Measurements from ENCODE around the gene ASIC4. TPM values are rescaled to one million over a fixed set of nuclear protein-coding genes. Genes with fewer than 3 reads are reported as not detected.

ASIC4 gene
- total and polyA plus RNA-seq, 2 of the 13 experiments (the other 11 are each of a cell fraction or from before 2014, with no cell fraction given), result 0.03 TPM; not detected in 1

DNA sequence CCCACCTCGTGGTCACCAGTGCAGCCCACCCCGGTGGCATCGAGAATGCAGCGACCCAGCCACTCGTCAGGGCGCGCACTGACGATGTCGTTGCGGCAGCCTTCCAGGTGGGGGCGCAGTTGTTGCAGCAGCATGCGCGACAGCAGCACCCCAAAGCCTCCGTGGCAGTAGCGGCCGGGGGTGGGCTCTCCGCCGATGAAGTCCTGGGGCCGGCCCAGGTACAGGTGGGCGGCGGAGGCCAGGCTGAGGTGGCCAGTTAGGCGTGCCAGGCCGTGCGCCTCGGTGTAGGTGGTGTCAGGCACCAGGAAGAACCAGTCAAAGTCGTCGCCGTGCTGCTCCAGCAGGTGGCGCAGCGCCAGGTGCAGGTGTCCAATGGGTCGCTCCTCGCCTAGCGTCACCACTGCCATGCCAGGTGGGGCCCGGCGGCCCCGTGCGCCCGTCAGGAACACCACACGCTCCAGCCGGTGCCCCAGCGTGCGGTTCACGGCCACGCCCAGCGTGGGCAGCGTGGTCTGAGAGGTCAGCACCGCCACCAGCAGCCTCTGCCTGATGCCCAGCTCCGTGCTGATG is 27.4 kb downstream of the ASIC4 start (continued):
- TF ChIP-seq, protein P1, sequence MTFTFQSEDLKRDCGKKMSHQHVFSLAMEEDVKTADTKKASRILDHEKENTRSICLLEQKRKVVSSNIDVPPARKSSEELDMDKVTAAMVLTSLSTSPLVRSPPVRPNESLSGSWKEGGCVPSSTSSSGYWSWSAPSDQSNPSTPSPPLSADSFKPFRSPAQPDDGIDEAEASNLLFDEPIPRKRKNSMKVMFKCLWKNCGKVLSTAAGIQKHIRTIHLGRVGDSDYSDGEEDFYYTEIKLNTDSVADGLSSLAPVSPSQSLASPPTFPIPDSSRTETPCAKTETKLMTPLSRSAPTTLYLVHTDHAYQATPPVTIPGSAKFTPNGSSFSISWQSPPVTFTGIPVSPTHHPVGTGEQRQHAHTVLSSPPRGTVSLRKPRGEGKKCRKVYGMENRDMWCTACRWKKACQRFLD (CRISPR knock-in tag; IDR thresholded peaks at IDR 0.05; ENCODE audit: borderline replicate concordance), result peak; percentile 59; the same call in 1 of the 2 replicates
- TF ChIP-seq, protein P2, sequence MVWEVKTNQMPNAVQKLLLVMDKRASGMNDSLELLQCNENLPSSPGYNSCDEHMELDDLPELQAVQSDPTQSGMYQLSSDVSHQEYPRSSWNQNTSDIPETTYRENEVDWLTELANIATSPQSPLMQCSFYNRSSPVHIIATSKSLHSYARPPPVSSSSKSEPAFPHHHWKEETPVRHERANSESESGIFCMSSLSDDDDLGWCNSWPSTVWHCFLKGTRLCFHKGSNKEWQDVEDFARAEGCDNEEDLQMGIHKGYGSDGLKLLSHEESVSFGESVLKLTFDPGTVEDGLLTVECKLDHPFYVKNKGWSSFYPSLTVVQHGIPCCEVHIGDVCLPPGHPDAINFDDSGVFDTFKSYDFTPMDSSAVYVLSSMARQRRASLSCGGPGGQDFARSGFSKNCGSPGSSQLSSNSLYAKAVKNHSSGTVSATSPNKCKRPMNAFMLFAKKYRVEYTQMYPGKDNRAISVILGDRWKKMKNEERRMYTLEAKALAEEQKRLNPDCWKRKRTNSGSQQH (CRISPR knock-in tag; IDR thresholded peaks at IDR 0.05; ENCODE audit: low read depth), result peak; percentile 89
- TF ChIP-seq ZNF577 (CRISPR knock-in tag; IDR thresholded peaks at IDR 0.05; ENCODE audit: borderline replicate concordance, low read depth) (no peak), ZNF382 (CRISPR knock-in tag; IDR thresholded peaks at IDR 0.05; ENCODE audit: borderline replicate concordance) (no peak), ZNF256 (CRISPR knock-in tag; conservative IDR thresholded peaks at IDR 0.05) (no peak), ZNF501 (CRISPR knock-in tag; IDR thresholded peaks at IDR 0.05) (peak; percentile 80), MLLT10 (CRISPR knock-in tag; IDR thresholded peaks at IDR 0.05) (no peak), ATF7-NPFF (CRISPR knock-in tag; IDR thresholded peaks at IDR 0.05; ENCODE audit: low read depth) (0 out of 2 replicates have a peak, but pooled peaks have one; percentile 17), NR2C2 (CRISPR knock-in tag; IDR thresholded peaks at IDR 0.05; ENCODE audit: borderline replicate concordance) (peak; percentile 71; the same call in 1 of the 2 replicates), RXRB (CRISPR knock-in tag; IDR thresholded peaks at IDR 0.05; ENCODE audit: borderline replicate concordance) (peak; percentile 52; the same call in 1 of the 2 replicates), PAF1 (CRISPR knock-in tag; IDR thresholded peaks at IDR 0.05) (no peak), ZNF563 (CRISPR knock-in tag; IDR thresholded peaks at IDR 0.05) (peak; percentile 84; the same call in 1 of the 2 replicates), ELF4 (CRISPR knock-in tag; IDR thresholded peaks at IDR 0.05; ENCODE audit: borderline replicate concordance) (no peak), KDM6A (CRISPR knock-in tag; IDR thresholded peaks at IDR 0.05; ENCODE audit: low read depth) (no peak), ATF1 (CRISPR knock-in tag; IDR thresholded peaks at IDR 0.05) (no peak), ZNF543 (CRISPR knock-in tag; IDR thresholded peaks at IDR 0.05) (peak; percentile 91), JUN (CRISPR knock-in tag; IDR thresholded peaks at IDR 0.05) (peak; percentile 72), ZNF326 (CRISPR knock-in tag; IDR thresholded peaks at IDR 0.05; ENCODE audit: borderline replicate concordance) (no peak), EP300 (IDR thresholded peaks at IDR 0.05; ENCODE audit: low read depth in 2 of 2, low read length in 2 of 2) (0 out of 4 replicates have a peak, but pooled peaks of 1 of the 2 experiments have one; percentile 48), EP300 (CRISPR knock-in tag; IDR thresholded peaks at IDR 0.05; ENCODE audit: borderline replicate concordance) (no peak), KDM2A (CRISPR knock-in tag; IDR thresholded peaks at IDR 0.05; ENCODE audit: borderline replicate concordance, low read depth) (peak; percentile 91), TBL1XR1 (IDR thresholded peaks at IDR 0.05; ENCODE audit: borderline replicate concordance, low read length, partially characterized antibody) (no peak), EHMT2 (IDR thresholded peaks at IDR 0.05; ENCODE audit: borderline replicate concordance, low read depth, low read length) (no peak), ZMYM2 (CRISPR knock-in tag; IDR thresholded peaks at IDR 0.05) (no peak)
- TF ChIP-seq, protein P3, sequence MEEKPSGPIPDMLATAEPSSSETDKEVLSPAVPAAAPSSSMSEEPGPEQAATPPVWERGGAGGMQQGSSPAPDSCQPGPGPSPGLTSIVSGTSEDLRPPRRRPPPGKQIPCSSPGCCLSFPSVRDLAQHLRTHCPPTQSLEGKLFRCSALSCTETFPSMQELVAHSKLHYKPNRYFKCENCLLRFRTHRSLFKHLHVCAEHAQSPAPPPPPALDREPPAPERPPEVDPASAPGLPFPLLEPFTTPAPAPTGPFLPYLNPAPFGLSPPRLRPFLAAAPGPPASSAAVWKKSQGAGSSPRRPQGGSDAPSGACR (CRISPR knock-in tag; IDR thresholded peaks at IDR 0.05), result peak; percentile 83; the same call in 1 of the 2 replicates
- TF ChIP-seq, protein P4, sequence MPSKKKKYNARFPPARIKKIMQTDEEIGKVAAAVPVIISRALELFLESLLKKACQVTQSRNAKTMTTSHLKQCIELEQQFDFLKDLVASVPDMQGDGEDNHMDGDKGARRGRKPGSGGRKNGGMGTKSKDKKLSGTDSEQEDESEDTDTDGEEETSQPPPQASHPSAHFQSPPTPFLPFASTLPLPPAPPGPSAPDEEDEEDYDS (CRISPR knock-in tag; IDR thresholded peaks at IDR 0.05), result peak; percentile 50
- TF ChIP-seq, protein P5, sequence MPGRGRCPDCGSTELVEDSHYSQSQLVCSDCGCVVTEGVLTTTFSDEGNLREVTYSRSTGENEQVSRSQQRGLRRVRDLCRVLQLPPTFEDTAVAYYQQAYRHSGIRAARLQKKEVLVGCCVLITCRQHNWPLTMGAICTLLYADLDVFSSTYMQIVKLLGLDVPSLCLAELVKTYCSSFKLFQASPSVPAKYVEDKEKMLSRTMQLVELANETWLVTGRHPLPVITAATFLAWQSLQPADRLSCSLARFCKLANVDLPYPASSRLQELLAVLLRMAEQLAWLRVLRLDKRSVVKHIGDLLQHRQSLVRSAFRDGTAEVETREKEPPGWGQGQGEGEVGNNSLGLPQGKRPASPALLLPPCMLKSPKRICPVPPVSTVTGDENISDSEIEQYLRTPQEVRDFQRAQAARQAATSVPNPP (CRISPR knock-in tag; IDR thresholded peaks at IDR 0.05), result no peak

All from HepG2 (cell line).